Measurements from ENCODE around the gene SLC22A23. TPM values are rescaled to one million over a fixed set of nuclear protein-coding genes. Genes with fewer than 3 reads are reported as not detected.

The SLC22A23 gene
- total RNA-seq, 4 donors from 2014 or later: 7.1 to 9.6 (median 8.2) TPM

GRCh38 chr6:3377536-3378397 lies 79.1 kb downstream of the SLC22A23 start:
- TF ChIP-seq CTCF (IDR thresholded peaks at IDR 0.05): no peak
- no peak for TF ChIP-seq POLR2A (IDR thresholded peaks at IDR 0.05)
- TF ChIP-seq EP300 (IDR thresholded peaks at IDR 0.05): no peak
- H3K4me1 ChIP-seq: peaks cover 0 to 12% (median 0%) of the 10 kb centered on the region in 4 donors
- H3K36me3 ChIP-seq: no peaks in the 10 kb centered on the region
- DNase-seq (ENCODE audit: low spot score in 2 of 2): no peak
- peak overlapping the region in 1 of 4 donors; percentile 36 for H3K27ac ChIP-seq
- H3K9me3 ChIP-seq: no peaks in the 10 kb centered on the region
- WGBS, 2 donors: 89 to 91% methylated on average over 17 of the region's 17 CpGs
- H3K27me3 ChIP-seq: no peaks in the 10 kb centered on the region
- no peak overlapping the region for H3K4me3 ChIP-seq

GRCh38 chr6:3376893-3377535 lies 79.8 kb downstream of the SLC22A23 start:
- H3K36me3 ChIP-seq: no peaks in the 10 kb centered on the region
- peak overlapping the region in 2 of 4 donors; percentile 75 to 86 for H3K27ac ChIP-seq
- DNase-seq (ENCODE audit: low spot score in 2 of 2): no peak
- no peak for TF ChIP-seq POLR2A (IDR thresholded peaks at IDR 0.05)
- TF ChIP-seq CTCF (IDR thresholded peaks at IDR 0.05): no peak
- TF ChIP-seq EP300 (IDR thresholded peaks at IDR 0.05): no peak
- 83 to 95% methylated on average over 3 of the region's 3 CpGs for WGBS, 2 donors
- peaks cover 0 to 12% (median 0%) of the 10 kb centered on the region in 4 donors for H3K4me1 ChIP-seq
- no peak overlapping the region for H3K4me3 ChIP-seq
- H3K27me3 ChIP-seq: no peaks in the 10 kb centered on the region
- H3K9me3 ChIP-seq: no peaks in the 10 kb centered on the region

- no peaks in the 10 kb centered on the region for H3K9me3 ChIP-seq
- H3K4me3 ChIP-seq: no peak overlapping the region
- TF ChIP-seq EP300 (IDR thresholded peaks at IDR 0.05) (no peak), CTCF (IDR thresholded peaks at IDR 0.05) (no peak), POLR2A (IDR thresholded peaks at IDR 0.05) (no peak)
- no peaks in the 10 kb centered on the region for H3K27me3 ChIP-seq
- no peaks in the 10 kb centered on the region for H3K36me3 ChIP-seq
- H3K4me1 ChIP-seq: peaks cover 0 to 12% (median 0%) of the 10 kb centered on the region in 4 donors
- WGBS, 2 donors: 36 to 56% methylated on average over 8 of the region's 8 CpGs
- peak overlapping the region in 2 of 4 donors; percentile 75 to 86 for H3K27ac ChIP-seq
- no peak for DNase-seq (ENCODE audit: low spot score in 2 of 2)
These were observed 80.8 kb downstream of the SLC22A23 start for GRCh38 chr6:3376064-3376463.

- DNase-seq (ENCODE audit: low spot score in 2 of 2): no peak
- TF ChIP-seq POLR2A (IDR thresholded peaks at IDR 0.05) (no peak), CTCF (IDR thresholded peaks at IDR 0.05) (no peak), EP300 (IDR thresholded peaks at IDR 0.05) (no peak)
- no peak overlapping the region for H3K27ac ChIP-seq
- H3K27me3 ChIP-seq: no peaks in the 10 kb centered on the region
- H3K36me3 ChIP-seq: no peaks in the 10 kb centered on the region
- H3K9me3 ChIP-seq: no peaks in the 10 kb centered on the region
- 95 to 97% methylated on average over 5 of the region's 5 CpGs for WGBS, 2 donors
- no peak overlapping the region for H3K4me3 ChIP-seq
- peaks cover 0 to 12% (median 0%) of the 10 kb centered on the region in 4 donors for H3K4me1 ChIP-seq
These were observed 83.2 kb downstream of the SLC22A23 start for GRCh38 chr6:3373597-3374203.
